Measurements from ENCODE around the gene UROC1. TPM values are rescaled to one million over a fixed set of nuclear protein-coding genes. Genes with fewer than 3 reads are reported as not detected.

The UROC1 gene
- total RNA-seq, 1 experiment from 2014 or later = not detected

DNA sequence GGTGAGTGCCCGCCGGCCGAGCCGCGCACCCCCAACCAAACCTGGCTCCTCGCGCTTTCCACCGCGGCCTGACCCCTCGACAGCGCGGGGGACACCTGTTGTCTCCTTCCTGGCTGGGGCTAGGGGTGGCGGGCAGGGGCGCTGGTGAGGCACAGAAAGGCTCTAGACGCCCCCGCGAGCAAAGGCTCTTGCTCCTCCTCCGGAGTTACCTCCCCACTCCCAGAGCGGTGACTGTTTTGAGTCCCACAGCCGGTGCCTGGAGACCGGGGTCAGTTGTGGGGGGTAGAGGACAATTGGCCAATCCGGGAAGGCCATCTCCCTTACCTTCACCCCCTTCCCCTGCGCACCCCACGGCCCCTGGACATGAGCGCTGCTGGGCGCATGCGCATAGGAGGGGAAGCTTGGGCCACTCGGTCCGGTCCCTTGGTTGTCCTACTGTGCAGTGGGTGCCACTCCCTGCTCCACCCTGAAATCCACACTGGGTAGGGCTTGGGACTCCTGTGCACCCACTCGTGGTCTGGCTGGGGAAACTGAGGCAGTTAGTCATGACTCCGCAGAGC, 6.9 kb upstream of the UROC1 start:
- Histone ChIP-seq H3K27ac (ENCODE audit: low read depth, low read length, poor library complexity, severe bottlenecking) (no peak overlapping the region), H3K9me3 (ENCODE audit: low read depth, low read length, poor library complexity, severe bottlenecking) (no peaks in the 10 kb centered on the region), H3K36me3 (ENCODE audit: insufficient read depth, low read length, poor library complexity, severe bottlenecking) (no peaks in the 10 kb centered on the region), H3K4me1 (ENCODE audit: insufficient read depth, low read length, poor library complexity, severe bottlenecking) (peaks cover 7% of the 10 kb centered on the region), H3K4me3 (ENCODE audit: low read depth, low read length, poor library complexity, severe bottlenecking) (peak overlapping the region; percentile 55), H3K27me3 (replicated peaks; ENCODE audit: insufficient read depth, low read depth, low read length, poor library complexity) (peaks cover 6% of the 10 kb centered on the region)
- BruUV-seq (replicated peaks) = no TSS peak
- TF ChIP-seq EZH2 (IDR thresholded peaks at IDR 0.05; ENCODE audit: borderline replicate concordance, low read depth, low read length, poor library complexity, severe bottlenecking) = no peak
- TF ChIP-seq, protein P1, sequence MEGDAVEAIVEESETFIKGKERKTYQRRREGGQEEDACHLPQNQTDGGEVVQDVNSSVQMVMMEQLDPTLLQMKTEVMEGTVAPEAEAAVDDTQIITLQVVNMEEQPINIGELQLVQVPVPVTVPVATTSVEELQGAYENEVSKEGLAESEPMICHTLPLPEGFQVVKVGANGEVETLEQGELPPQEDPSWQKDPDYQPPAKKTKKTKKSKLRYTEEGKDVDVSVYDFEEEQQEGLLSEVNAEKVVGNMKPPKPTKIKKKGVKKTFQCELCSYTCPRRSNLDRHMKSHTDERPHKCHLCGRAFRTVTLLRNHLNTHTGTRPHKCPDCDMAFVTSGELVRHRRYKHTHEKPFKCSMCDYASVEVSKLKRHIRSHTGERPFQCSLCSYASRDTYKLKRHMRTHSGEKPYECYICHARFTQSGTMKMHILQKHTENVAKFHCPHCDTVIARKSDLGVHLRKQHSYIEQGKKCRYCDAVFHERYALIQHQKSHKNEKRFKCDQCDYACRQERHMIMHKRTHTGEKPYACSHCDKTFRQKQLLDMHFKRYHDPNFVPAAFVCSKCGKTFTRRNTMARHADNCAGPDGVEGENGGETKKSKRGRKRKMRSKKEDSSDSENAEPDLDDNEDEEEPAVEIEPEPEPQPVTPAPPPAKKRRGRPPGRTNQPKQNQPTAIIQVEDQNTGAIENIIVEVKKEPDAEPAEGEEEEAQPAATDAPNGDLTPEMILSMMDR (conservative IDR thresholded peaks at IDR 0.05; ENCODE audit: low read depth, low read length) = peak; percentile 21; the same call in 1 of the 2 replicates
- DNase-seq (ENCODE audit: low spot score) = peak; percentile 48
- ChIA-PET POLR2A (ENCODE audit: low non-redundant PET) (no interaction called here), CTCF (no interaction called here)
- intact Hi-C loops (cut with micrococcal nuclease; ENCODE audit: unreplicated experiment) = loop anchor here (5.0 to 10.0 kb wide), 3 partner anchors 130 to 1023 kb away; partner anchors contain the start of gene TXNRD3

DNA sequence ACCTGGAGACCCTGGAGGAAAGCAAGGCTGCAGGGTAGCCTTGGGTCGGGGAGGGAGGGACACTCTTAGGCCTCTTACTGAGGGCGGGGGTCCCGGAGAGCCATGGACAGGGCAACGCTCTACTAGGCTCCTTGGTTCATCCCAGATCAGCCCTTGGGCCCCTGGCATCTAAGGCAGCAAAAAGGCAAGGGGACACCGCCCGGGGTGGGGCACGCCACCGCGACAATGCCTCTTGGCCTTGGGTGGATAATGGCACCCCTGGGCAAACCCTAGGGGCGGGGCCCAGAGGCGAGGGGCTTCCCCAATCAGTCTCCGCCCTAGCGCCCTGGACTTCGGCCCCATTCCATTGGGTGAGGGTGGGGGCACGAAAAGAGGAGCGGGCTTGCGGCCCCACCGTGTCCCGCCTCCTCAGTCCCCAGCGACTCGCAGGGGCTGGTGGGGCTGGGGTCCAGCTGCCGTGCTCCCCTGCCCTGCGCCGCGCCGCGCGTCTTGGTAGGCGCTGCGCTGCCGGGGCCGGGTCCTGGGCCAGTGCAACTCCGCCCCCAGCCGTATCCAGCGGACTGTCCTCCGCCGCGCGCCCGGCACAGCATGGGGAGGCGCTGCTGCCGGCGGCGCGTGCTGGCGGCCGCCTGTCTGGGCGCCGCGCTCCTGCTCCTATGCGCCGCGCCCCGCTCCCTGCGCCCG, 6.3 kb upstream of the UROC1 start, which contains the start of gene CHST13:
TSS of gene CHST13 (plus strand) at position 411 of the 684 bp plus-strand sequence. CDS start at position 589, 178 bp downstream.
- TF ChIP-seq EZH2 (IDR thresholded peaks at IDR 0.05; ENCODE audit: borderline replicate concordance, low read depth, low read length, poor library complexity, severe bottlenecking) = no peak
- TF ChIP-seq, protein P1 (conservative IDR thresholded peaks at IDR 0.05; ENCODE audit: low read depth, low read length) = no peak
- Histone ChIP-seq H3K4me3 (ENCODE audit: low read depth, low read length, poor library complexity, severe bottlenecking) (peak within 1 kb of the TSS; percentile 55), H3K27ac (ENCODE audit: low read depth, low read length, poor library complexity, severe bottlenecking) (no peak within 1 kb of the TSS), H3K36me3 (ENCODE audit: insufficient read depth, low read length, poor library complexity, severe bottlenecking) (no peaks in the 10 kb centered on the region), H3K27me3 (replicated peaks; ENCODE audit: insufficient read depth, low read depth, low read length, poor library complexity) (peaks cover 6% of the 10 kb centered on the region), H3K4me1 (ENCODE audit: insufficient read depth, low read length, poor library complexity, severe bottlenecking) (peaks cover 6% of the 10 kb centered on the region), H3K9me3 (ENCODE audit: low read depth, low read length, poor library complexity, severe bottlenecking) (no peaks in the 10 kb centered on the region)
- BruUV-seq (replicated peaks) = no TSS peak
- intact Hi-C loops (cut with micrococcal nuclease; ENCODE audit: unreplicated experiment) = loop anchor here (5.0 to 10.0 kb wide), 3 partner anchors 131 to 1023 kb away; partner anchors contain the start of gene TXNRD3
- peak; percentile 62 for DNase-seq (ENCODE audit: low spot score)
- ChIA-PET POLR2A (ENCODE audit: low non-redundant PET) (no interaction called here), CTCF (no interaction called here)

- ChIA-PET CTCF (interaction anchor here (0.5 to 1.0 kb wide), 3 partner anchors 10 to 933 kb away, joined by 3 read pairs; no protein-coding TSS in a partner anchor), POLR2A (ENCODE audit: low non-redundant PET) (no interaction called here)
- intact Hi-C loops (cut with micrococcal nuclease; ENCODE audit: unreplicated experiment) = loop anchor here (5.0 to 10.0 kb wide), 3 partner anchors 132 to 1025 kb away; partner anchors contain the start of gene TXNRD3
- TF ChIP-seq, protein P1 (conservative IDR thresholded peaks at IDR 0.05; ENCODE audit: low read depth, low read length) = peak; percentile 83
- no peak for TF ChIP-seq EZH2 (IDR thresholded peaks at IDR 0.05; ENCODE audit: borderline replicate concordance, low read depth, low read length, poor library complexity, severe bottlenecking)
- H3K4me1 ChIP-seq (ENCODE audit: insufficient read depth, low read length, poor library complexity, severe bottlenecking) = peaks cover 6% of the 10 kb centered on the region
- H3K27ac ChIP-seq (ENCODE audit: low read depth, low read length, poor library complexity, severe bottlenecking) = no peak overlapping the region
- no peak overlapping the region for H3K4me3 ChIP-seq (ENCODE audit: low read depth, low read length, poor library complexity, severe bottlenecking)
- DNase-seq (ENCODE audit: low spot score) = peak; percentile 73
- peaks cover 6% of the 10 kb centered on the region for H3K27me3 ChIP-seq (replicated peaks; ENCODE audit: insufficient read depth, low read depth, low read length, poor library complexity)
- H3K36me3 ChIP-seq (ENCODE audit: insufficient read depth, low read length, poor library complexity, severe bottlenecking) = no peaks in the 10 kb centered on the region
- no TSS peak for BruUV-seq (replicated peaks)
- no peaks in the 10 kb centered on the region for H3K9me3 ChIP-seq (ENCODE audit: low read depth, low read length, poor library complexity, severe bottlenecking)
Observed at GRCh38 chr3:126522363-126522788, 4.8 kb upstream of the UROC1 start.
